Measurements from ENCODE around the gene CNTN6.

CNTN6 gene

GRCh38 chr3:1092771-1093170, at the start of gene CNTN6:
CNTN6 (plus strand) TSS chr3:1093024; CDS start chr3:1148009, 54,985 bp downstream.
- no peaks in the 10 kb centered on the region for H3K27me3 Mint-ChIP-seq
- peaks cover 7% of the 10 kb centered on the region for H3K9me3 Mint-ChIP-seq
- no peaks in the 10 kb centered on the region for H3K4me1 Mint-ChIP-seq (ENCODE audit: low read depth)
- H3K27ac Mint-ChIP-seq: no peak within 1 kb of the TSS
- no peak within 1 kb of the TSS for H3K4me3 Mint-ChIP-seq
- no peaks in the 10 kb centered on the region for H3K36me3 Mint-ChIP-seq (ENCODE audit: low read depth)

DNA sequence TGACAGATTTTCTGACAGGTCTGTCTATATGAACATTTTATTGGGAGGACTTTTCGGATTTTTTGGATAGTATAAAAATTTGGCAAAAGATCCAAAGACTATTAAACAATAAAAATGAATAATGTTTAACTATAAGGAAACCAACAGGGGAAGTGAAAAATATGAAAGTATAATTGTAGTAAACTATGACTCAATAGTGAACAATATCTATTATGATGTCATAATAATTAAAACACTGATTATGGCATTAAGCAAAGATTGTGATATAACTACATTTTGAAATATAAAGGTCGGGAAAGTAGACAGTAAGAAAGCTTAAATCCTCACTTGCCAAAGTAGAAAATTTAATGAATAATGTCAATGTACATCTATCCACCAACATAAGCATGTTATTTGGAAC, 44.3 kb upstream of the CNTN6 start:
- Mint-ChIP-seq H3K27ac (no peak overlapping the region), H3K9me3 (no peaks in the 10 kb centered on the region), H3K27me3 (no peaks in the 10 kb centered on the region), H3K36me3 (ENCODE audit: low read depth) (no peaks in the 10 kb centered on the region), H3K4me3 (no peak overlapping the region), H3K4me1 (ENCODE audit: low read depth) (no peaks in the 10 kb centered on the region)

- H3K4me3 Mint-ChIP-seq: no peak overlapping the region
- no peaks in the 10 kb centered on the region for H3K4me1 Mint-ChIP-seq (ENCODE audit: low read depth)
- no peak overlapping the region for H3K27ac Mint-ChIP-seq
- H3K27me3 Mint-ChIP-seq: no peaks in the 10 kb centered on the region
- no peaks in the 10 kb centered on the region for H3K36me3 Mint-ChIP-seq (ENCODE audit: low read depth)
- peaks cover 3% of the 10 kb centered on the region for H3K9me3 Mint-ChIP-seq
These were observed 37.0 kb upstream of the CNTN6 start for GRCh38 chr3:1055870-1056269.

DNA sequence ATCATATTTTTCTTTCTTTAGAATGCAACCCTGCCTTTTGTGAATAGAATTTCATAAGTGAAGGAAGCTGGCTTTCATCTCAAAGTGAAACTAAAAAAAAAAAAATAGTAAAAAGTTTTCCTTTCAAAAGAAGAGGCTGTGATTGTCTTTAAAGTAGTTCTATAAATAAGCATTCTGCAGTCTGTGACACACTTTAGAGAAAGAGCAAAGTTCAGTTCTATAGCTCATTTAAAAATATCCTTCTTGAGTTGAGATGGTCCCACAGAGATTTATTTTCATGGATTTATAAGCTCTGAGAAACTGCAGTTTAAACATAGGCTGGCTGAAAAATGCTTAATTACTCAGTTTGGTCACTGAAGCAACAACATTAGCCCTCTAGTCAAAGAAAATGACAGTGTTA, 36.1 kb upstream of the CNTN6 start:
- Mint-ChIP-seq H3K4me1 (ENCODE audit: low read depth) (no peaks in the 10 kb centered on the region), H3K9me3 (peaks cover 5% of the 10 kb centered on the region), H3K4me3 (no peak overlapping the region), H3K27me3 (no peaks in the 10 kb centered on the region), H3K36me3 (ENCODE audit: low read depth) (no peaks in the 10 kb centered on the region), H3K27ac (no peak overlapping the region)

- H3K36me3 Mint-ChIP-seq (ENCODE audit: low read depth): no peaks in the 10 kb centered on the region
- no peak overlapping the region for H3K4me3 Mint-ChIP-seq
- no peak overlapping the region for H3K27ac Mint-ChIP-seq
- H3K27me3 Mint-ChIP-seq: no peaks in the 10 kb centered on the region
- H3K9me3 Mint-ChIP-seq: peaks cover 5% of the 10 kb centered on the region
- no peaks in the 10 kb centered on the region for H3K4me1 Mint-ChIP-seq (ENCODE audit: low read depth)
These were observed 35.4 kb upstream of the CNTN6 start for GRCh38 chr3:1057436-1057835.

DNA sequence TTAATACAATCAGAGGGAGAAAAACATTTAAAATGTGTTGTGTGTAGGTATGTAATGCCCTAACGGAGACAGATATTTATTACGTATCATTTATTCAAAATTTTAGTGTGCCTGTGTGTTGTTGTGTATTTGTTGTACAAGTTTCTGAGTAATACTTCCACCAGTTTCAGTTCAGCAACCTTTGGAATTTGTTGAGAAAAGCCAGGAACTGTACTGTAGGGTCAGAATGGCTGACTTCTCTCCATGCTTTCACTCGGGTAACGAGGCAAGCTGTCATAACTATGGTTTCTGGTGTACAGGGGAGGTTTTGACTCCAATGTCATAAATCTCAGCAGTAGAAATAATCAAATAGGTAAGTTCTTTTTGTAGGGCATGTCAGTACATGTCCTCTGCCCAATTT, 23.8 kb upstream of the CNTN6 start:
- Mint-ChIP-seq H3K36me3 (ENCODE audit: low read depth) (no peaks in the 10 kb centered on the region), H3K4me3 (no peak overlapping the region), H3K27me3 (no peaks in the 10 kb centered on the region), H3K4me1 (ENCODE audit: low read depth) (no peaks in the 10 kb centered on the region), H3K9me3 (peaks cover 10% of the 10 kb centered on the region), H3K27ac (no peak overlapping the region)

DNA sequence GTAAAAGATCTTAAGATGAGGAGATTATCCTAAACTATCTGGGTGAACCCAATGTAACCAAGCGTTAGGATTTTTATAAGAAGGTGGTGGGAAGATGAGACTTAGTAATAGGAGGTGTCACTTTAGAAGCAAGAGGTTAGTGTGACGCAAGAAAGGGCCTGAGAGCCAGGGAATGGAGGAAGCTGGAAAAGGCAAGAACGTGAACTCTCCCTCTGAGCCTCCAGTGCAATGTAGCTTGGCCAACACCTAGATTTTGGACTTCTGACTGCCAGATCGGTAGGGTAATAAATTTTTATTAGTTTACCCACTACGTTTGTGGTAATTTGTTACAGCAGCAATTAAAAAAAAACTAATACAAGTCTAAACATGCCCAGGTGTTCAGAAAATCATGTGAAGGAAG, 20.8 kb upstream of the CNTN6 start:
- H3K4me3 Mint-ChIP-seq: no peak overlapping the region
- no peaks in the 10 kb centered on the region for H3K27me3 Mint-ChIP-seq
- H3K27ac Mint-ChIP-seq: no peak overlapping the region
- H3K4me1 Mint-ChIP-seq (ENCODE audit: low read depth): no peaks in the 10 kb centered on the region
- H3K36me3 Mint-ChIP-seq (ENCODE audit: low read depth): no peaks in the 10 kb centered on the region
- H3K9me3 Mint-ChIP-seq: peaks cover 7% of the 10 kb centered on the region

GRCh38 chr3:1079662-1080061, 13.2 kb upstream of the CNTN6 start:
- Mint-ChIP-seq H3K4me3 (no peak overlapping the region), H3K36me3 (ENCODE audit: low read depth) (no peaks in the 10 kb centered on the region), H3K9me3 (peaks cover 3% of the 10 kb centered on the region), H3K4me1 (ENCODE audit: low read depth) (no peaks in the 10 kb centered on the region), H3K27me3 (no peaks in the 10 kb centered on the region), H3K27ac (no peak overlapping the region)

DNA sequence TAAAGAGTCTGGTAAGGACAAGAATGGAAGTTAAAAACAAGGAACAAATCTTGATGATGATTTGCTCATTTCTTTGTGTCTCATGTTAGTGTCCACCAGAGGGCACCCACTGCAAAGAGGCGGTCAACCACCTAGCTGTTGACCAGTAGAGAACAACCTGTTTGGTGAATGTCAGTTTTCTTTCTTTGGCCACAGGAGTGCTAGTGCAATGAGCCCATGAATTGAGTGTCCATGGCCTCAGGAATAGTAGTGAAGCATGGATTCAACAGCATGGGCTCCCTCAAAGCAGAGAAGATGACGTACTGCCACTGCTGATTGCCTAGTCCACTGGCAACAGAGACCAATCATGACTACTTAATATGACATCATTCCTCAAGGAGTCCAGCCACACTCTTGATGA, 10.7 kb upstream of the CNTN6 start:
- Mint-ChIP-seq H3K27me3 (no peaks in the 10 kb centered on the region), H3K27ac (no peak overlapping the region)

DNA sequence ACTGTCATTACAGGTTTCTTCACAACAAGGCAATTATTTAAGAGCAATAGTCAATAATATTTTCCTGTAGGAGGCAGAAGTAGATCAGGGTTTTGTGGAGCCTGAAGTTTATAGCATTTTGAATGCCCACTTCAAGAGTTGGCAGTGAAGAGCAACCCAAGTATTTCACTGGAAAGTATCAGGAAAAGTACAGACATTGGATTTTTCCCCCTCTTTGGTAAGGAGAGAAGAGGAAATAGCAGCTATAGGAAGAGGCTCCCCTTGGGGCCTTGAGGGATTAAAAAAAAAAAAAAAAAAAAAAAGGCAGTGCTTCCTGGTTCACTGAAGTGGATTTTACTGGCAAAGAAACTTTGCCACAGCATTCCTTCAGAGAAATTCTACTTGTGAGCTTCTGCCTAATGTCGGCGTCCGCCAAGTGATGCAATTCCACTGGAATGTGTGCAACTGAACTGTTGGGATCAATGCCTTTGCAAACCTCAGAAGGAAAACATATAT, 5.7 kb upstream of the CNTN6 start:
- Mint-ChIP-seq H3K27me3 (no peaks in the 10 kb centered on the region), H3K9me3 (no peaks in the 10 kb centered on the region), H3K4me3 (no peak overlapping the region), H3K36me3 (ENCODE audit: low read depth) (no peaks in the 10 kb centered on the region), H3K4me1 (ENCODE audit: low read depth) (no peaks in the 10 kb centered on the region), H3K27ac (no peak overlapping the region)

More for the DNA sequence above, 10.7 kb upstream of the CNTN6 start:
- no peaks in the 10 kb centered on the region for H3K9me3 Mint-ChIP-seq
- no peaks in the 10 kb centered on the region for H3K36me3 Mint-ChIP-seq (ENCODE audit: low read depth)
- no peaks in the 10 kb centered on the region for H3K4me1 Mint-ChIP-seq (ENCODE audit: low read depth)
- H3K4me3 Mint-ChIP-seq: no peak overlapping the region

DNA sequence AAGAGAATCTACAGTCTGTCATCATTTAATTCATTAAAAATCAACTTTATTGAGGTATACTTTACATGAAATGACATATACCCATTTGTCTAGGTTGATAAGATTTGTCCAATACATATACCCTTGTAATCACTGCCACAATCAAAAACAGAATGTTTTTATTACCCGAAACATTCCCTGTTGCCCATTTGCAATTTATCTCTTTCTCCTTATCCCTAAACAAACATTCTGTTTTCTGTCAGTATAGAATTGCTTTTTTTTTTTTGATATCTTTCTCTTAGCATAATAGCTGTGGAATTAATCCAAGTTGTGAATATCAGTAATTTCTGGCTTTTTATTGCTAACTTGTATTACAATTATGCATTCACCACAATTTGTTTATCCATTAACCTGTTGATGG, 4.3 kb upstream of the CNTN6 start:
- Mint-ChIP-seq H3K36me3 (ENCODE audit: low read depth) (no peaks in the 10 kb centered on the region), H3K4me3 (no peak overlapping the region), H3K4me1 (ENCODE audit: low read depth) (no peaks in the 10 kb centered on the region), H3K9me3 (no peaks in the 10 kb centered on the region), H3K27ac (no peak overlapping the region), H3K27me3 (no peaks in the 10 kb centered on the region)

DNA sequence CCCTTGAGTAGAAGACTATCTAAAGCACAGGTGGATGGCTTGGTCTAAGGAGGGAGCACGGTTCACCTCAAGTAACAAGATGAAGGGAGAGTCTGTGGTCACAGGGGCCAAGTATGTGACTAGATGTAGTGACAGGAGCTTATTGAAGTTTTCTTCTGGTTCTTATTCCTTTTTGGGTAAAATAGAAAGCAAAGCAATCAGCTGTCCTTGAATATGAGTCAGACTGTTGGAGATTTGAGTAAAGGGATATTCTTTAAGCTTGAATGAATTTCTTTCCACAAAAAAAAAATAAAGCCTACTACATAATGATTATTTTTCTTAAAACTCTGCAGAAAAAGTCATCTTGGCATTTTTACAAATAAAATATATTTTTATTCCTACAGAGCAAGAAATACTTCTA, 1.5 kb upstream of the CNTN6 start:
- Mint-ChIP-seq H3K36me3 (ENCODE audit: low read depth) (no peaks in the 10 kb centered on the region), H3K9me3 (peaks cover 5% of the 10 kb centered on the region), H3K4me3 (no peak overlapping the region), H3K27ac (no peak overlapping the region), H3K4me1 (ENCODE audit: low read depth) (no peaks in the 10 kb centered on the region), H3K27me3 (no peaks in the 10 kb centered on the region)

DNA sequence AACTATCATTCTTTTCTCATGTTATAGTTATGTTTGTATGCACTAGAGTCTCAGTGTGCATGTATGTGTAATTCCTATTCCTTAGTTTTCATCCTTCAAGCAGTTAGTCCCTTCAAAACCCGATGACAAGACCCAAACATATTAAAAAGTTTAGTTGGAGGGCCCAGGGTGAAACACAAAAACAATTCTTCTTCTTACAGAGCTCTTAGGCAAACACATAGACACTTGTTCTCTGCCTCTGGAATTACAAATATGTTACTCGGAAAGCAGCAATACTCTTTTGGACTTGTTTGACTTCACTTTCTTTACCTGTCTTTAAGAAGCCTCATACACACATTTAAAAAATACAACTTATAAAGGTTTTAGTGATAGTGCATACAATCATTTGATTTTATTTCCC, 763 bp upstream of the CNTN6 start:
- H3K36me3 Mint-ChIP-seq (ENCODE audit: low read depth): no peaks in the 10 kb centered on the region
- H3K27ac Mint-ChIP-seq: no peak overlapping the region
- H3K27me3 Mint-ChIP-seq: no peaks in the 10 kb centered on the region
- no peaks in the 10 kb centered on the region for H3K4me1 Mint-ChIP-seq (ENCODE audit: low read depth)
- no peak overlapping the region for H3K4me3 Mint-ChIP-seq
- H3K9me3 Mint-ChIP-seq: peaks cover 7% of the 10 kb centered on the region

GRCh38 chr3:1093217-1093616, 393 bp downstream of the CNTN6 start:
- Mint-ChIP-seq H3K9me3 (peaks cover 7% of the 10 kb centered on the region), H3K4me3 (no peak overlapping the region), H3K4me1 (ENCODE audit: low read depth) (no peaks in the 10 kb centered on the region)

GRCh38 chr3:1103525-1103924, 10.7 kb downstream of the CNTN6 start:
- Mint-ChIP-seq H3K36me3 (ENCODE audit: low read depth) (no peaks in the 10 kb centered on the region), H3K4me1 (ENCODE audit: low read depth) (no peaks in the 10 kb centered on the region), H3K9me3 (peaks cover 4% of the 10 kb centered on the region)

More at GRCh38 chr3:1093217-1093616, 393 bp downstream of the CNTN6 start:
- no peak overlapping the region for H3K27ac Mint-ChIP-seq
- H3K27me3 Mint-ChIP-seq: no peaks in the 10 kb centered on the region
- no peaks in the 10 kb centered on the region for H3K36me3 Mint-ChIP-seq (ENCODE audit: low read depth)

GRCh38 chr3:1117843-1118473, 25.1 kb downstream of the CNTN6 start:
- no peaks in the 10 kb centered on the region for H3K4me1 Mint-ChIP-seq (ENCODE audit: low read depth)
- no peaks in the 10 kb centered on the region for H3K36me3 Mint-ChIP-seq (ENCODE audit: low read depth)
- H3K27me3 Mint-ChIP-seq: no peaks in the 10 kb centered on the region
- H3K27ac Mint-ChIP-seq: no peak overlapping the region
- no peak overlapping the region for H3K4me3 Mint-ChIP-seq
- peaks cover 6% of the 10 kb centered on the region for H3K9me3 Mint-ChIP-seq

More at GRCh38 chr3:1103525-1103924, 10.7 kb downstream of the CNTN6 start:
- Mint-ChIP-seq H3K4me3 (no peak overlapping the region), H3K27me3 (no peaks in the 10 kb centered on the region), H3K27ac (no peak overlapping the region)
